Keratinocyte (primary cell): Measurements from ENCODE around the gene LRRN4CL. TPM values are rescaled to one million over a fixed set of nuclear protein-coding genes. Genes with fewer than 3 reads are reported as not detected.
"Not testable (repeated sequence)": the region's sequence is repeated elsewhere in the genome, so short reads cannot be mapped to it uniquely, and the experiment has no call there.

Experiments used
- DNase-seq: peaks from one replicate; pipeline ENCODE4 v3.0.0-alpha.2; 2011; ENCODE audit warnings: low read depth, missing footprints, low spot score
- FAIRE-seq: peaks from 2 replicates; lab custom pipeline; 2011; peaks lifted over from hg19 to GRCh38; lab: Jason Lieb, UNC
- H2AFZ ChIP-seq: 2 replicates; pipeline ENCODE4 v1.6.0; 2012; ENCODE audit warnings: low read length, control low read depth, inconsistent platforms; ENCODE audit not compliant: control insufficient read depth
- H3K27ac ChIP-seq: 2 replicates; pipeline ENCODE4 v1.5.1; 2011; ENCODE audit warnings: low read length; ENCODE audit not compliant: control insufficient read depth, insufficient read depth
- H3K27me3 ChIP-seq: 3 replicates; pipeline ENCODE4 v1.6.0; 2011; ENCODE audit warnings: low read length; ENCODE audit not compliant: control insufficient read depth, insufficient read depth; ENCODE audit errors: extremely low read depth
- H3K36me3 ChIP-seq, 2 experiments: 2 replicates in 1 of 2; 3 replicates in 1 of 2; pipeline ENCODE4 v1.5.1; 2011; ENCODE audit warnings: low read length in 2 of 2, mild to moderate bottlenecking in 1 of 2; ENCODE audit not compliant: control insufficient read depth in 2 of 2, insufficient read depth in 2 of 2; ENCODE audit errors: extremely low read depth in 1 of 2
- H3K4me1 ChIP-seq: 3 replicates; pipeline ENCODE4 v1.5.1; 2011; ENCODE audit warnings: low read length; ENCODE audit not compliant: control insufficient read depth, insufficient read depth; ENCODE audit errors: extremely low read depth
- H3K4me2 ChIP-seq: 3 replicates; pipeline ENCODE4 v1.6.0; 2011; ENCODE audit warnings: low read depth, low read length; ENCODE audit not compliant: control insufficient read depth, insufficient read depth; ENCODE audit errors: extremely low read depth
- H3K4me3 ChIP-seq, 3 experiments: fragments of 200-600 bp in 1 of 3; sonication (generic) in 1 of 3; 2 replicates in 2 of 3; 3 replicates in 1 of 3; pipeline ENCODE4 v1.5.1; 2011 to 2016; ENCODE audit warnings: low read length in 3 of 3, mild to moderate bottlenecking in 3 of 3, control low read depth in 2 of 3, inconsistent platforms in 1 of 3, low read depth in 1 of 3, mixed read lengths in 1 of 3, mixed run types in 1 of 3, moderate library complexity in 1 of 3; ENCODE audit not compliant: control insufficient read depth in 2 of 3, insufficient read depth in 2 of 3; ENCODE audit errors: extremely low read depth in 1 of 3
- H3K79me2 ChIP-seq: 2 replicates; pipeline ENCODE4 v1.6.0; 2012; ENCODE audit warnings: low read length; ENCODE audit not compliant: control insufficient read depth, insufficient read depth
- H3K9ac ChIP-seq: 3 replicates; pipeline ENCODE4 v1.6.0; 2011; ENCODE audit warnings: low read length; ENCODE audit not compliant: control insufficient read depth, insufficient read depth; ENCODE audit errors: extremely low read depth
- H3K9me1 ChIP-seq: 3 replicates; pipeline ENCODE4 v1.6.0; 2011; ENCODE audit warnings: low read length; ENCODE audit not compliant: control insufficient read depth, insufficient read depth; ENCODE audit errors: extremely low read depth
- H3K9me3 ChIP-seq: 2 replicates; pipeline ENCODE4 v1.5.1; 2012; ENCODE audit warnings: low read depth, low read length; ENCODE audit not compliant: control insufficient read depth
- H4K20me1 ChIP-seq: 3 replicates; pipeline ENCODE4 v1.6.0; 2011; ENCODE audit warnings: low read length; ENCODE audit not compliant: control insufficient read depth, insufficient read depth; ENCODE audit errors: extremely low read depth
- EZH2 ChIP-seq: IDR thresholded peaks from one replicate; pipeline ENCODE4 v1.6.1; 2012; ENCODE audit warnings: inconsistent platforms, mild to moderate bottlenecking, low read length, moderate library complexity
- dilution Hi-C: fragments of 300-500 bp; cut with MboI; formaldehyde crosslinking; loops from one replicate; pipeline ENCODE4 v1.7.0; 2020; ENCODE audit warnings: low sequenced_read_pairs; ENCODE audit not compliant: extremely low pct_ligation_motif_present
- polyA plus RNA-seq, 5 experiments: library from polyadenylated mRNA; depleted of rRNA in 3 of 5; stranded (reverse) in 3 of 5; stranded (forward) in 1 of 5; unstranded in 1 of 5; fragments of >200 nt; gene quantifications; 1 replicate in 1 of 5; 2 replicates in 3 of 5; 3 replicates in 1 of 5; pipeline versions ENCODE4 v1.2.1 to v1.2.3, GENCODE V29; 2011 to 2012; ENCODE audit warnings: missing spikeins in 2 of 5, low read depth in 1 of 5, low replicate concordance in 1 of 5
- TF ChIP-seq, protein P1 (sequence below), 3 experiments: IDR thresholded peaks in 1 of 3; conservative IDR thresholded peaks in 1 of 3; optimal IDR thresholded peaks in 1 of 3; 2 replicates in 2 of 3; 3 replicates in 1 of 3; pipeline versions ENCODE3 to v1.5.1; 2011; ENCODE audit warnings: low read length in 3 of 3, mild to moderate bottlenecking in 3 of 3, moderate library complexity in 2 of 3, control low read depth in 1 of 3, inconsistent platforms in 1 of 3; ENCODE audit not compliant: insufficient read depth in 2 of 3; ENCODE audit errors: extremely low read depth in 1 of 3

LRRN4CL gene
- polyA plus RNA-seq, 1 donor (not counting 4 experiments of a cell fraction or from before 2014, with no cell fraction given): 0.08 TPM

GRCh38 chr11:62694455-62695167, 5.3 kb upstream of the LRRN4CL start:
- dilution Hi-C loops: no loop called here
- peaks cover 4 to 20% of the 10 kb centered on the region in 2 experiments for H3K36me3 ChIP-seq
- H3K9me1 ChIP-seq: no peaks in the 10 kb centered on the region
- H3K79me2 ChIP-seq: no peaks in the 10 kb centered on the region
- H3K4me2 ChIP-seq: no peak overlapping the region
- H3K9ac ChIP-seq: no peak overlapping the region
- H3K4me1 ChIP-seq: peaks cover 5% of the 10 kb centered on the region
- no peak overlapping the region for H3K27ac ChIP-seq
- DNase-seq (no peak), FAIRE-seq (no peak)
- no peaks in the 10 kb centered on the region for H4K20me1 ChIP-seq
- H3K27me3 ChIP-seq: no peaks in the 10 kb centered on the region
- no peak overlapping the region for H3K4me3 ChIP-seq
- TF ChIP-seq, protein P1, sequence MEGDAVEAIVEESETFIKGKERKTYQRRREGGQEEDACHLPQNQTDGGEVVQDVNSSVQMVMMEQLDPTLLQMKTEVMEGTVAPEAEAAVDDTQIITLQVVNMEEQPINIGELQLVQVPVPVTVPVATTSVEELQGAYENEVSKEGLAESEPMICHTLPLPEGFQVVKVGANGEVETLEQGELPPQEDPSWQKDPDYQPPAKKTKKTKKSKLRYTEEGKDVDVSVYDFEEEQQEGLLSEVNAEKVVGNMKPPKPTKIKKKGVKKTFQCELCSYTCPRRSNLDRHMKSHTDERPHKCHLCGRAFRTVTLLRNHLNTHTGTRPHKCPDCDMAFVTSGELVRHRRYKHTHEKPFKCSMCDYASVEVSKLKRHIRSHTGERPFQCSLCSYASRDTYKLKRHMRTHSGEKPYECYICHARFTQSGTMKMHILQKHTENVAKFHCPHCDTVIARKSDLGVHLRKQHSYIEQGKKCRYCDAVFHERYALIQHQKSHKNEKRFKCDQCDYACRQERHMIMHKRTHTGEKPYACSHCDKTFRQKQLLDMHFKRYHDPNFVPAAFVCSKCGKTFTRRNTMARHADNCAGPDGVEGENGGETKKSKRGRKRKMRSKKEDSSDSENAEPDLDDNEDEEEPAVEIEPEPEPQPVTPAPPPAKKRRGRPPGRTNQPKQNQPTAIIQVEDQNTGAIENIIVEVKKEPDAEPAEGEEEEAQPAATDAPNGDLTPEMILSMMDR (optimal IDR thresholded peaks at IDR 0.05 in 1 of 3, IDR thresholded peaks at IDR 0.05 in 1 of 3, conservative IDR thresholded peaks at IDR 0.05 in 1 of 3; ENCODE audit: extremely low read depth in 1 of 3, insufficient read depth in 2 of 3, low read length in 3 of 3): peak; percentile 83 to 88 (median 86)
- TF ChIP-seq EZH2: no peak
- H2AFZ ChIP-seq: no peak overlapping the region
- no peaks in the 10 kb centered on the region for H3K9me3 ChIP-seq

DNA sequence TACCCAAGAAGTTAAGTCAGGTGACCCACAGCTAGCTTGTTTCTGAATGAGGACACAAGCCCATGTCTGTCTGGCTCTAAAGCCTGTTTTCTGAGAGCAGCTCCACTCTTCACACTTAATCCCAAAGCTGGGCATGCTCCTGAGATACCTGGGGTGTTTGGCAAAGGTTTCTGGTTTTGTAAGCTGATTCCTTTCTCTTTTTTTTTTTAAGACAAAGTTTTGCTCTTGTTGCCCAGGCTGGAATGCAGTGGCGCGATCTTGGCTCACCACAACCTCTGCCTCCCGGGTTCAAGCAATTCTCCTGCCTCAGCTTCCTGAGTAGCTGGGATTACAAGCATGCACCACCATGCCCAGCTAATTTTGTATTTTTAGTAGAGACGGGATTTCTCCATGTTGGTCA, 4.3 kb upstream of the LRRN4CL start:
- peaks cover 12% of the 10 kb centered on the region for H3K4me1 ChIP-seq
- dilution Hi-C loops, H3K9ac ChIP-seq, H4K20me1 ChIP-seq, DNase-seq, H3K9me3 ChIP-seq, H3K4me2 ChIP-seq, H3K27me3 ChIP-seq, FAIRE-seq, H3K79me2 ChIP-seq, H3K4me3 ChIP-seq, H2AFZ ChIP-seq, H3K27ac ChIP-seq, H3K9me1 ChIP-seq: not testable (repeated sequence)
- H3K36me3 ChIP-seq: peaks cover 4 to 20% of the 10 kb centered on the region in 2 experiments
